GM19463 (cell line): ENCODE measurements around the gene TEPSIN.

Source experiments
- ATAC-seq: cut with Tn5 transposase; IDR thresholded peaks from one replicate; pipeline ENCODE4 v1.9.1; 2021; ENCODE audit warnings: mild to moderate bottlenecking, moderate library complexity; ENCODE audit not compliant: unreplicated experiment

TEPSIN gene

GRCh38 chr17:81222906-81223761 is 15.7 kb downstream of the TEPSIN start, which contains the start of gene CEP131:
CEP131 (minus strand) TSS chr17:81222965; CDS start chr17:81220056, 2,909 bp downstream.
- ATAC-seq, result peak; percentile 85

- no peak for ATAC-seq
These were observed 16.3 kb downstream of the TEPSIN start for GRCh38 chr17:81222620-81222905.

- ATAC-seq, result no peak
These were observed 16.8 kb downstream of the TEPSIN start for GRCh38 chr17:81221842-81222619.

GRCh38 chr17:81221371-81221841 is 17.4 kb downstream of the TEPSIN start:
- ATAC-seq, result no peak

- ATAC-seq, result no peak
These were observed 19.2 kb downstream of the TEPSIN start for GRCh38 chr17:81219476-81220180.

- no peak for ATAC-seq
These were observed 19.9 kb downstream of the TEPSIN start for GRCh38 chr17:81218991-81219390.

- ATAC-seq, result no peak
These were observed 20.4 kb downstream of the TEPSIN start for GRCh38 chr17:81218459-81218858.

- no peak for ATAC-seq
These were observed 21.4 kb downstream of the TEPSIN start for GRCh38 chr17:81217491-81217890.

- ATAC-seq, result no peak
These were observed 24.9 kb downstream of the TEPSIN start for GRCh38 chr17:81213978-81214377.

- ATAC-seq, result no peak
These were observed 26.5 kb downstream of the TEPSIN start for GRCh38 chr17:81212365-81212764.

- no peak for ATAC-seq
These were observed 28.0 kb downstream of the TEPSIN start for GRCh38 chr17:81210868-81211267.

- no peak for ATAC-seq
These were observed 28.4 kb downstream of the TEPSIN start for GRCh38 chr17:81210466-81210865.

GRCh38 chr17:81209141-81209540 is 29.7 kb downstream of the TEPSIN start:
- ATAC-seq, result no peak

- ATAC-seq, result no peak
These were observed 30.2 kb downstream of the TEPSIN start for GRCh38 chr17:81208651-81209050.

GRCh38 chr17:81207610-81208581 is 31.0 kb downstream of the TEPSIN start:
- no peak for ATAC-seq

GRCh38 chr17:81206657-81207056 is 32.2 kb downstream of the TEPSIN start:
- no peak for ATAC-seq

GRCh38 chr17:81206166-81206565 is 32.7 kb downstream of the TEPSIN start:
- ATAC-seq, result no peak

GRCh38 chr17:81204578-81204977 is 34.3 kb downstream of the TEPSIN start:
- no peak for ATAC-seq

- no peak for ATAC-seq
These were observed 35.7 kb downstream of the TEPSIN start for GRCh38 chr17:81203136-81203535.

GRCh38 chr17:81202318-81202717 is 36.5 kb downstream of the TEPSIN start:
- ATAC-seq, result no peak
